Raji (cell line): ENCODE results near the gene RAMP1.

Source experiments
- POLR2A ChIP-seq: IDR thresholded peaks from 2 replicates; pipeline ENCODE4 v1.6.1; 2011; ENCODE audit warnings: low read depth, low read length, control low read depth; ENCODE audit not compliant: insufficient read depth

Gene RAMP1

GRCh38 chr2:237879991-237880560 lies 20.7 kb downstream of the RAMP1 start:
- no peak for TF ChIP-seq POLR2A

DNA sequence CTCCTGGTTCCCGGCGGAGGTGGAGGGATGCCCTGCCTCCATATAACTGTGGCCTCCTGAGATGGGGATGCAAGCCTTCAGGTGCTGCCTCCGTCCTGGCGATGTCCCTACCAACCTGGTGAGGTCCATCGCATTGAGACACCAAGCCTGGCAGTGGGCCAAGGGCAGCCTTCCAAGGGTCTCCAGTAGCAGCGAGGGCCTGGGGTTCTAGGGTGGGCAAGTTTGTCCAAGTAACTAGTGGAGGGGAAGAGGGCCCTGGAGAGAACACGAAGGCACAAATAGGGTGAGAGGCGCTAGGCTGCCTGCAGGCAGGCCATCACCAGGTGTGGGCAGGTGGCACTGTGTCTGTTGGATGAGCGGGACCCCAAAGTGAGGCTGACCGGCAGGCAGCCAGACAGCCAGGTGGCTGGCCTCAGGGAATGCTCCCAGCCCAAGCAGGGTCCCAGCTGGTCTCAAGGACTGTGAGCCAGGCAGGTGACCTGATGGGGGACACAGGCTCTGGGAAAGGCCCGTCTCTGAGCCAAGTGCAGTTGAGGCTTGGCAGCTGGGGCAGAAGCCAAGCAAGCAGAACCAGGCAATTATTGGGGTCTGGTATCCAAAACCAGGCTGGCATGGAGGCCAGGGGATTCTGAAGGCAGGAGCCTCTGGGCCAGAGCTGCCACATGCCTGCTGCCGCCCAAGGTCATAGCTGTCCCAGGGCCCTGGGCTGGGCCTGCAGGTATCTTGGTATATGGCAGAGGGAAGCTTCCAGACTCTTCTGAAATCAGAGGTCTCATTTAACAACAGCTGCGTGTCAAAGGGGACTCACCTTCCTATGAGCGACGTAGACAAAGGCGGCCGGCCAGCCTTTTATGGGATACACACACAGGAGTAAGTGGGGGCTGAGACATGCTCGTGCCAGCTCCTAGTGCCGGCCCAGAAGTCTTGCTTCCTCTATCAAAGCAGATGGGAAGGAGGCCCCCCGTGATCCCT lies 23.4 kb downstream of the RAMP1 start:
- no peak for TF ChIP-seq POLR2A

GRCh38 chr2:237883951-237884446 lies 24.6 kb downstream of the RAMP1 start:
- no peak for TF ChIP-seq POLR2A

DNA sequence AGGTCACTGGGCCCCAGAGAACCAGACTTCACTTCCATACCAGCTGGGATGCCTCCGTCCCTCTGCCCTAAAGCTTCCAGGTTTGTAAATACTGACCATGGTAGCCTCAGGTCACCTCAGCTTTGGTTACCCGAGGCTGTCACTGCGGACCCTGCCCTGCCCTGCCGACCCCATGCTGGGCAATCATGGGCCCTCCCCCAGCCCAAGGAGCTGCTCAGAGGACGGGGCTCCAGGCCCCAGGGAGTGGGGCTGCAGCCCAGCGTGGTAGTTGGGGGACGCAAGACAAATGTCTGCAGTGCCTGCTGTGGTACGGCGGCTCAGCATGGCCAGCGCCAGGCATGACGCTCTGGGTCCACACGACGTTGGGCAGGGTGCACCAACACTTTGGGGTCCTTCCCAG lies 25.3 kb downstream of the RAMP1 start:
- no peak for TF ChIP-seq POLR2A

GRCh38 chr2:237885111-237885930 lies 25.9 kb downstream of the RAMP1 start:
- no peak for TF ChIP-seq POLR2A

DNA sequence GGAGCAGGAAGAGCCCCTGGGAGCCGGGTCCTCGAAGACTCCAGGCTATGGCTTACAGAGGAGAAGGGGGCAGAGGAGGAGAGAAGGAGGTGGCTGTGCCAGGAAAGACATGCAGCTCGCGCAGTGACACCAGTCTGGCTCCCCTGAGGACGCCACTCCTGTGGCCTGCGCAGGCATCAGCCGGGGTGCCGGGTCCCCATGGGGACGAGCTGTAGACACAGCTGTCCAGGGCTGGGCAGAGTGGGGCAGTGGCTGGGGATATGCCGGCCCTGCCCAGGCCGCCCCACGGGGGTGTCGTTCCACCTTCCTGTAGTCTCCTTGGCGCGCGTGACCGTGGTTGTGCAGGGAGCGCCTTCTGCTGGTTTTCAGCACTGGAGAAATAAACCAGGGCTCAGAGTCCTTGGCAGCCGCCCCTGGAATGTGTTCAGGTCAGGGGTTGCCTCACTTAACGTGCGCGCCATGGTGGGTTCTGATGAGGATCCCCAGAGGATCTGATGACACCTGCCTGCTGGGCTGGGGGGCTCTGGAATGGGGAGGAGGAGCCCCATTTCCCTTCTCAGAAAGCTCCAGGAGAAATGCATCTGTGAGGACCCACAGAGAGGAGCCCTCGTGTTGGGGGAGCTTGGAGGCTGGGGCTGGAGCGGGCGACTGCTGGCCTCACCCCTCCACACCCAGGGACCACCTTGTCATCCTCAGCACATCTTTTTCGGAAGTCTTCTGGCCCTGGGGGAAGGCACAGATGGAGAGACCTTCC lies 26.7 kb downstream of the RAMP1 start:
- TF ChIP-seq POLR2A: no peak

- TF ChIP-seq POLR2A: no peak
Observed at GRCh38 chr2:237886685-237887481, 27.5 kb downstream of the RAMP1 start.

GRCh38 chr2:237888389-237888788 lies 29.0 kb downstream of the RAMP1 start:
- TF ChIP-seq POLR2A: no peak

- no peak for TF ChIP-seq POLR2A
Observed at GRCh38 chr2:237889016-237889415, 29.6 kb downstream of the RAMP1 start.

DNA sequence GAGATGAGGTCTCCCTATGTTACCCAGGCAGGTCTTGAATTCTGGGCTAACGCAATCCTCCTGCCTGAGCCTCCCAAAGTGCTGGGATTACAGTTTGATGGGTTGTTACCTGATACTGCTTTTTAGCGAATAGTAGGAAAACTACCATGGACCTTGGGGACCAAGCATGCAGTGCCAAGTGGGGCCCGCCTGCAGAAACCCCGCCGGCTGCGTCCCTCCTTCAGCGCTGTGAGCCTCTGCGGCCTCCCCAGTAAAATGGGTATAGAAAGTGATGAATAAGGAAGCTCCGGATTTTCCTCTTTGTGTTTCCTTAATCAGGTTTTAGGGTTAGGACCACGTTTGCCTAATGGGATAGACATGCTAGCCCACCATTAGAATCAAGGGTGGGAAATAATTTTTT lies 30.4 kb downstream of the RAMP1 start:
- TF ChIP-seq POLR2A: no peak

DNA sequence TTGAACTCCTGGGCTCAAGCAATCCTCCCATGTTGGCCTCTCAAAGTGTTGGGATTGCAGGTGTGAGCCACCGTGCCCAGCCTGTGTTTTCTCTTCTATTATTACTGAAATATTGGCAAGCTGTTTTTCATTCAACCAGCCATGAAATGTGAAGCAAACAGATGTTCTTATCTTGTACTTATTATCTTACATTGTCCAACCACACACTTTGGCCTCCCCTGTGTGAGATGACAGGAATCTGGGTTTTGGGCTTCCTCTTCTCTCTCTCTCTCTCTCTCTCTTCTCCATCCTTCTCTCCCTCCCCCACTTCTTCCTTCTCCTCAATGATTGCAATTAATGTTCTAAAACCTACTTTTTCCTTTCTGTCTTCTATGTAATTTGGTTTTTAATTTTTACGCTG lies 33.1 kb downstream of the RAMP1 start:
- no peak for TF ChIP-seq POLR2A

DNA sequence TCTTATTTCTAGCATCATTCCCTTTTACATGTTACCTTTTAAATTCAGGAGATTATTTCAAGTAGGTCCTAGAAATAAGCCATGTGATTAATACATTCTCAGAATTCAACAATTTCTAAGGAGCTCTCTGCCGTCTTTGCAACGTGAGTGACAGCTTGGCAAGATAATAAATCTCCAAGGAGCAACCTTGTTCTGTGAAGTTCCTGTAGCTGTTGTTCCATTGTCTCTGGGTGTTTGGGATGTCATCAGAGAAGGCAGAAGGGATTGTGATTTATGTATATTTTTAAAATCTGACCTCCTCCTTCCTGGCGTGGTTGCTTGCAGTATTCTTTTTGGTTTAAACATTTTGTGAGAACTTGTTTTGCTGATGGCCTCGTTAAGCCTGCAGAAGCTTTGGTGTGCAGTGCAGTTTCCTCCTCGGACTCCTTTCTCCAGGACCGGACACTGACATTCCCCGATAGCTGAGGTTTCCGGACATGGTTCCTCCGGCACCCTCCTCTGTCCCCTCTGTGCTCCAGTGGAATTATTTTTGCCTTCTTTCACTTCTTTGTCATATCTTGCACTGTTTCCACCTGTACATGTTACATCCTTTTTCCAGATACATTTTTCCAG lies 33.7 kb downstream of the RAMP1 start:
- no peak for TF ChIP-seq POLR2A

GRCh38 chr2:237894396-237894979 lies 35.1 kb downstream of the RAMP1 start:
- TF ChIP-seq POLR2A: no peak

- no peak for TF ChIP-seq POLR2A
Observed at GRCh38 chr2:237894986-237895543, 35.6 kb downstream of the RAMP1 start.
